RWPE1 (cell line): Measurements from ENCODE around the gene CD37.

Experiments
- CTCF ChIA-PET: fragments of 350-600 bp; sonication (Branson Sonifier 250); formaldehyde crosslinking; extraction: SDS; loops from one replicate; lab custom pipeline; 2021; lab: Yijun Ruan, JAX
- POLR2A ChIA-PET: fragments of 400-600 bp; formaldehyde crosslinking; extraction: SDS; loops from one replicate; lab custom pipeline; 2020; ENCODE audit warnings: antibody characterized with exemption; ENCODE audit not compliant: low non-redundant PET; lab: Yijun Ruan, JAX
- DNase-seq: peaks from one replicate; pipeline ENCODE4 v3.0.0; 2012; ENCODE audit warnings: low spot score
- H3K27ac ChIP-seq: fragments of 450-650 bp; 2 replicates; pipeline ENCODE4 v1.5.1; 2017
- TF ChIP-seq, protein P1 (sequence below): fragments of 450-650 bp; conservative IDR thresholded peaks from 2 replicates; pipeline ENCODE4 v1.5.1; 2017; ENCODE audit warnings: low read depth, mild to moderate bottlenecking

The CD37 gene

DNA sequence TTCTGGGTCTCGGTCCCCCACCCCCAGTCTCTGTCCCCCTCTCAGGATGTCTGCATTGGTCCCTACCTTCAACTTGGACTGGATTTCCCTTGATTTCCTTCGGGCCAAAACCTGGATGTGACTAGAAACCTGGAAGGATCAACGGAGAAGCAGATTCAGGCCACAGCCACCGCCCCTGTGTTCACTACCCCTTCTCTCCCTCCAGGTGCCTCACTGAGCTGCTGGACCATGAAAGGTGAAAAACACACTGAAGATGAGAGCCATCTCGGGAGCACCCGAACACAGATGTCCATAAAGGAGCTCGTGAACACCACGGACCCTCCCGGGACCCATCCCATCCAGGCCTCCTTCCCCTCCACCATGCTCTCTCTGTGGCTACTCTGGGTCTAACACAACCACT is 22.0 kb downstream of the CD37 start:
- DNase-seq, result no peak
- H3K27ac ChIP-seq, result peak overlapping the region; percentile 29
- POLR2A ChIA-PET, result no interaction called here
- CTCF ChIA-PET, result interaction anchor here (0.6 kb wide), 1 partner anchor 23 kb away, joined by 3 read pairs; no protein-coding TSS in a partner anchor
- TF ChIP-seq, protein P1, sequence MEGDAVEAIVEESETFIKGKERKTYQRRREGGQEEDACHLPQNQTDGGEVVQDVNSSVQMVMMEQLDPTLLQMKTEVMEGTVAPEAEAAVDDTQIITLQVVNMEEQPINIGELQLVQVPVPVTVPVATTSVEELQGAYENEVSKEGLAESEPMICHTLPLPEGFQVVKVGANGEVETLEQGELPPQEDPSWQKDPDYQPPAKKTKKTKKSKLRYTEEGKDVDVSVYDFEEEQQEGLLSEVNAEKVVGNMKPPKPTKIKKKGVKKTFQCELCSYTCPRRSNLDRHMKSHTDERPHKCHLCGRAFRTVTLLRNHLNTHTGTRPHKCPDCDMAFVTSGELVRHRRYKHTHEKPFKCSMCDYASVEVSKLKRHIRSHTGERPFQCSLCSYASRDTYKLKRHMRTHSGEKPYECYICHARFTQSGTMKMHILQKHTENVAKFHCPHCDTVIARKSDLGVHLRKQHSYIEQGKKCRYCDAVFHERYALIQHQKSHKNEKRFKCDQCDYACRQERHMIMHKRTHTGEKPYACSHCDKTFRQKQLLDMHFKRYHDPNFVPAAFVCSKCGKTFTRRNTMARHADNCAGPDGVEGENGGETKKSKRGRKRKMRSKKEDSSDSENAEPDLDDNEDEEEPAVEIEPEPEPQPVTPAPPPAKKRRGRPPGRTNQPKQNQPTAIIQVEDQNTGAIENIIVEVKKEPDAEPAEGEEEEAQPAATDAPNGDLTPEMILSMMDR, result no peak

DNA sequence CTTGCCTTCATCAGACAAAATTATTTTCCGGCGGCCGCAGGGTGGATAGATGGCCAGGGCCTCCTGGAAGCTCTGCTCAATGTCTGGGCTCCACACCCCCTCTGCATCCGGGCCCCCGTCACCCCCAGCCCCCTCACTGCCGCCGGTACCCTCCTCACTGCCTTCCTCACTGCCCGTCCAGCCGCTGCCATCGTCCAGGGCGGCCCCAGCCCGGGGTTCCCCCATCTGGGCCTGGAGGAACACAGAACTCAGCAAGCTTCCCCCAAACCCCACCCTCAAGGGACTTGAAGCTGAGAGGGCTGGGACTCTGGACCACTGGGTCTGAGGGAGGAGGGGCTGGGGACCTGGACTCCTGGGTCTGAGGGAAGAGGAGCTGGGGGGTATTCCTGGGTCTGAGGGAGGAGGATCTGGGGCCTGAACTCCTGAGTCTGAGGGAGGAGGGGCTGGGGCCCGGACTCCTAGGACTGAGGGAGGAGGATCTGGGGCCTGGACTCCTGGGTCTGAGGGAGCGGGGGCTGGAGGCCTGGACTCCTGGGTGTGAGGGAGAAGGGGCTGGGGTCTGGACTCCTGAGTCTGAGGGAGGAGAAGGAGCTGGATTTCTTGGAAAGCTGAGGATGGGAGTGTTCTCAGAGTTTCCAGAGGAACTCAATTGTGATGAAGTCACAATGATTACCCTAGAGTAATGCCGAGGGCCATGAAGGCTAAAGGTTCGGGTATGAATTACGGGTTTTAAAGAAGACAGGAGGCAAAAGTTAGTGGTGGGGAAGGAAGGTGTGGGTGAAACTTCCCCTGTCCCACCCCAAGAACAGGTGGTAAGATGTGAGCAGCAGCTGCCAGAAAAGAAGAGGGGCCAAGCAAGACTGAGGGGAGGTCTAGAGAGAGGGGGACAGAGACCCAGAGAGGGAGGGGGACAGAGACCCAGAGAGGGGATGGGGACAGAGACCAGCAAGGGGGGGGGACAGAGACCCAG is 24.9 kb downstream of the CD37 start:
- H3K27ac ChIP-seq, result peak overlapping the region; percentile 88
- POLR2A ChIA-PET, result no interaction called here
- CTCF ChIA-PET, result no interaction called here
- TF ChIP-seq, protein P1, result no peak
- DNase-seq, result no peak

DNA sequence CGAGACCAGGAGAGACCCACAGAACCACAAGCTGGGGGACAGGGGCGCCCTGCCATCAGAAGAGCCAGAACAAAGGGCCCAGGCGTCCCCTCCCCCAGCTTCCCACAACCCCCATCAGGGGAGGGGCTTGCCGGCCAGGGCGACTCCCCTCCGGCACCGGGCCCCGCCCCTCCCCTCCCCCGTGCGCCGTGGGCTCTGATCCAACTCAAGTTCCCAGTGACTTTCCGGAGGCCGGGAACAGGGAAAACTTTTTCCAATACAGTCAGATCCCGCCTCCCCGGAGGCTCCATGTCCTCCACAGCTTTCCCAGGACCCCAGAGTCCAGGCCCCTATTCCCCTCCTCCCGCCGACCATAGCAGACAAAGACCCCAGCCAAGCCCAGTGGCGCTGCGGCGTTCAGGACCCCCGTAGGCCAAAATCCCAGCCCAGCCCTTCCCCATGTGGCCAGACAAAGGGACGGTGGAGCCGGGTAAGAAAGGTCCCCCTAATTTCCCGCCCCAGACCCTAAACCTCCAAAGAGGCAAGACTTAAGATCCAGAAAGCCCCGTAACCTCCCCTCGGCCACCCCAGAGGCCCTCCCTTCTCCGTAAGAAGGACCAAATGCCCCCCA is 26.3 kb downstream of the CD37 start:
- DNase-seq, result peak; percentile 72
- H3K27ac ChIP-seq, result peak overlapping the region; percentile 88
- ChIA-PET CTCF (interaction anchor here (0.5 kb wide), 1 partner anchor 41 kb away, joined by 3 read pairs; no protein-coding TSS in a partner anchor), POLR2A (interaction anchor here (0.5 to 0.7 kb wide), 4 partner anchors 13 to 216 kb away, joined by 3 to 7 read pairs (median 3); partner anchors contain the start of gene ALDH16A1)
- TF ChIP-seq, protein P1, result no peak

DNA sequence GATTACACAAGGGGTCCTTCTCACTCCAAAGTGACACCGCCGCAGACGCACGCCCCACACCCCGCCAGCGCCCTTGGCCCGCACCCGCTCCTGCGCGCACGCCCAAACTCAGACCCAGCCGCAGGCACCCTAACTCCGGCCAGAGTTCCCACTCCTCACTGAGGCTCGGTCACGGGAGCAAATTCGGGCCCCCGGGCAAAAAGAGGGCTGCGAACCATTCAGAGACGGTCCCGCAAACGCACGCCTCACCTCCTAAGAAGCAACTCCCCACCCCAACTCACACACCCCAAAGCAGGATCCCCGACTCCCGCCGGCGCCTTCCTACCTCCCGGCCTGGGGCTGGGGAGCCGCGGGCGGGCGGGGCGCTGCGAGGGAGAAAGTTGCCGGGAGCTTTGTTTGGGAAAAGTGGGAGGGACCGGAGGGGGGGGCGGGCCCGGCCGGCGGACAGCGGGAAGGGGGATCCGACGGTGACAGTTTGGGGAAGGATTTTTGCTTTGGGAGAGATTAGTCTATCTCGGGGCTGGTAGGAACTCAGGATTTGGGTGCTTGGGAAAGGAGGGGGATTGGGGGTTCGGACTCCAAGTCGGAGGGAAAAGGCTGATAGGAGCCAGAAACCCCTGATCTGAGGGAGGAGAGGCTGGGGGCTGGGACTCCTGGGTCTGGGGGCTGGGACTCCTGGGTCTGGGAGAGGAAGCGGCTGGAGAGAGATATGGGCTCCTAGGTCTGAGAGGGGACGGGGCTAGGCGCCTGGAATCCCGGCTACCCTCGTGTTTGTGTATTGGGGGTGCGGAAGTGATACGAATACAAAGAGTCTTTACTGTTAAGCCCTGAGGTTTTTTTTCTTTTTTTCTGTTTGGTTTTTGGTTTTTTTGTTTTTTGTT is 27.1 kb downstream of the CD37 start, which contains the start of gene TEAD2:
Gene TEAD2 (minus strand): TSS at position 369 of the 881 bp plus-strand sequence. CDS start 2,341 bp downstream, outside the sequence.
- TF ChIP-seq, protein P1, result no peak
- ChIA-PET POLR2A (interaction anchor here (0.6 to 0.7 kb wide), 3 partner anchors 91 to 215 kb away, joined by 3 to 7 read pairs (median 3); partner anchors contain the start of gene ALDH16A1), CTCF (interaction anchor here (0.6 to 0.7 kb wide), 2 partner anchors 130 to 1772 kb away, joined by 3 to 4 read pairs; no protein-coding TSS in a partner anchor)
- H3K27ac ChIP-seq, result peak within 1 kb of the TSS; percentile 88
- DNase-seq, result peak; percentile 78

DNA sequence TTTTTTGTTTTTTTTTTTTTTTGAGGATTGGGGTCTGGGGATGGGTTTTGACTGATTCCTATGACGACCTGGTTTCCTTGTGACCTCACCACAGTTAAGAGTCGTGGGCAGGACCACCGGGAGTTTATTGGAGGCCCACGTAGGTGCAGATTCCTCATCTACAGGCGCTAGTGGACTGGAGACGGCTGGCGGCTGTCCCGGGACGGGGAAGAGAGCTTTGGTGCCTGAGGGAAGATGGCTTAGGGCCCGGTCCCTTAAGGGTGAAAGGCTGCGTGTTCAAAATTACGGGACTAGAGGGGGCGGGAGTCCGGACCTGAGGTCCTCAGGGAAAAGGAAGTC is 27.7 kb downstream of the CD37 start:
- CTCF ChIA-PET, result interaction anchor here (0.6 to 0.8 kb wide), 3 partner anchors 62 to 1771 kb away, joined by 3 to 4 read pairs (median 4); partner anchors contain the start of gene GFY
- peak overlapping the region; percentile 88 for H3K27ac ChIP-seq
- no peak for DNase-seq
- POLR2A ChIA-PET, result no interaction called here
- TF ChIP-seq, protein P1, result no peak
